GM20000 (cell line): Measurements from ENCODE around the gene ADCK2.
"Not testable (repeated sequence)": the region's sequence is repeated elsewhere in the genome, so short reads cannot be mapped to it uniquely, and the experiment has no call there.

ENCODE experiments used
- DNase-seq: peaks from one replicate; pipeline ENCODE4 v3.0.0; 2012; ENCODE audit warnings: low spot score
- CTCF ChIP-seq: IDR thresholded peaks from 2 replicates; pipeline ENCODE4 v1.5.1; 2012; ENCODE audit warnings: mild to moderate bottlenecking, control low read depth; ENCODE audit errors: extremely low read depth, missing control alignments

ADCK2 gene

GRCh38 chr7:140676306-140676705 is 3.6 kb downstream of the ADCK2 start:
- TF ChIP-seq CTCF: no peak
- DNase-seq: peak; percentile 75

GRCh38 chr7:140676956-140677355 is 4.2 kb downstream of the ADCK2 start:
- DNase-seq: not testable (repeated sequence)

GRCh38 chr7:140677496-140677895 is 4.8 kb downstream of the ADCK2 start:
- TF ChIP-seq CTCF: no peak
- DNase-seq: no peak

- TF ChIP-seq CTCF: no peak
- no peak for DNase-seq
Measured at GRCh38 chr7:140678081-140678815, 5.5 kb downstream of the ADCK2 start.

GRCh38 chr7:140678816-140679130 is 6.0 kb downstream of the ADCK2 start:
- DNase-seq: no peak
- no peak for TF ChIP-seq CTCF

- no peak for DNase-seq
- TF ChIP-seq CTCF: no peak
Measured at GRCh38 chr7:140679186-140679585, 6.4 kb downstream of the ADCK2 start.

- no peak for TF ChIP-seq CTCF
- DNase-seq: no peak
Measured at GRCh38 chr7:140680886-140681285, 8.1 kb downstream of the ADCK2 start.

- no peak for DNase-seq
- no peak for TF ChIP-seq CTCF
Measured at GRCh38 chr7:140681766-140682165, 9.0 kb downstream of the ADCK2 start.
